HepG2 (cell line): ENCODE results near the gene SMURF2. TPM values are rescaled to one million over a fixed set of nuclear protein-coding genes. Genes with fewer than 3 reads are reported as not detected.
A peak's percentile ranks its signal among the peaks of the same experiment; 100 is the strongest.

Experiments
- ATAC-seq: fragments of 200-7000 bp; cut with Tn5 transposase; 3 replicates; pipeline ENCODE4 v1.9.1; 2020; ENCODE audit warnings: mild to moderate bottlenecking, moderate library complexity
- BruUV-seq: library from RNA; stranded (reverse); fragments of 400-500 nt; replicated peaks from 2 replicates; lab custom pipeline; 2021; lab: Mats Ljungman, UMichigan
- CTCF ChIA-PET: fragments of 300-600 bp; formaldehyde crosslinking; extraction: SDS; loops from one replicate; lab custom pipeline; 2021; ENCODE audit warnings: low total read pairs, inconsistent platforms, low intra/inter-chr PET ratio; lab: Yijun Ruan, JAX
- POLR2A ChIA-PET: fragments of 350-600 bp; sonication (Branson Sonifier 250); formaldehyde crosslinking; loops from one replicate; lab custom pipeline; 2020; ENCODE audit warnings: antibody characterized with exemption, inconsistent platforms; lab: Yijun Ruan, JAX
- DNase-seq: peaks from one replicate; pipeline ENCODE4 v3.0.0-alpha.2; 2015; ENCODE audit warnings: low spot score
- FAIRE-seq: peaks from 3 replicates; lab custom pipeline; 2011; peaks lifted over from hg19 to GRCh38; lab: Jason Lieb, UNC
- H2AFZ ChIP-seq: one replicate; pipeline ENCODE4 v1.6.1; 2011; ENCODE audit warnings: low read length, inconsistent platforms
- H3K27ac ChIP-seq: fragments of 300-600 bp; 3 replicates; pipeline ENCODE4 v1.8.0; 2011; ENCODE audit warnings: mixed run types, mild to moderate bottlenecking, mixed read lengths, low read length, inconsistent platforms; ENCODE audit not compliant: insufficient read depth; ENCODE audit errors: extremely low read length
- H3K27me3 ChIP-seq, 2 experiments: fragments of 200-600 bp in 1 of 2; 2 replicates in 1 of 2; 3 replicates in 1 of 2; pipeline versions ENCODE4 v1.6.0 to v1.8.0; 2011; ENCODE audit warnings: low read length in 2 of 2, mild to moderate bottlenecking in 2 of 2, moderate library complexity in 2 of 2, inconsistent platforms in 1 of 2; ENCODE audit not compliant: insufficient read depth in 2 of 2, control insufficient read depth in 1 of 2
- H3K36me3 ChIP-seq, 2 experiments: fragments of 200-600 bp in 1 of 2; replicated peaks in 1 of 2; 2 replicates in 1 of 2; 3 replicates in 1 of 2; pipeline versions ENCODE4 v1.5.1 to v1.8.0; 2011; ENCODE audit warnings: low read length in 2 of 2, inconsistent platforms in 1 of 2; ENCODE audit not compliant: insufficient read depth in 2 of 2, control insufficient read depth in 1 of 2
- H3K4me1 ChIP-seq: 2 replicates; pipeline ENCODE4 v1.5.1; 2012; ENCODE audit warnings: low read length, inconsistent platforms; ENCODE audit not compliant: insufficient read depth
- H3K4me2 ChIP-seq: 2 replicates; pipeline ENCODE4 v1.6.0; 2011; ENCODE audit warnings: low read depth, low read length, inconsistent platforms
- H3K4me3 ChIP-seq, 3 experiments: fragments of 200-600 bp in 1 of 3; sonication (generic), shearing (Covaris generic) in 1 of 3; replicated peaks in 1 of 3; 2 replicates each; pipeline ENCODE4 v1.5.1; 2011 to 2016; ENCODE audit warnings: low read length in 3 of 3, inconsistent platforms in 2 of 3, low read depth in 2 of 3, mild to moderate bottlenecking in 2 of 3, control low read depth in 1 of 3, mixed read lengths in 1 of 3; ENCODE audit not compliant: insufficient read depth in 1 of 3
- H3K79me2 ChIP-seq: one replicate; pipeline ENCODE4 v1.6.1; 2011; ENCODE audit warnings: low read length, inconsistent platforms; ENCODE audit not compliant: insufficient read depth
- H3K9ac ChIP-seq: 2 replicates; pipeline ENCODE4 v1.6.0; 2011; ENCODE audit warnings: mild to moderate bottlenecking, low read depth, low read length, inconsistent platforms; ENCODE audit not compliant: insufficient read depth
- H3K9me3 ChIP-seq: 2 replicates; pipeline ENCODE4 v1.5.1; 2012; ENCODE audit warnings: mild to moderate bottlenecking, low read length
- H4K20me1 ChIP-seq: 2 replicates; pipeline ENCODE4 v1.6.0; 2011; ENCODE audit warnings: inconsistent platforms, mild to moderate bottlenecking, low read length, moderate library complexity; ENCODE audit not compliant: insufficient read depth
- BORCS8-MEF2B ChIP-seq: sonication (generic); formaldehyde crosslinking; IDR thresholded peaks from 2 replicates; pipeline ENCODE4 v1.8.0; 2022; ENCODE audit warnings: mild to moderate bottlenecking, missing genetic modification reagents
- FOXA1 ChIP-seq, 2 experiments: fragments of 450-650 bp in 1 of 2; sonication (generic) in 1 of 2; formaldehyde crosslinking in 1 of 2; IDR thresholded peaks; 2 replicates each; pipeline versions ENCODE4 v1.4.0 to v1.6.1; 2016 to 2020; ENCODE audit warnings: missing genetic modification reagents in 1 of 2
- RFXAP ChIP-seq: sonication (generic); formaldehyde crosslinking; IDR thresholded peaks from 2 replicates; pipeline ENCODE4 v1.4.0; 2020; ENCODE audit warnings: missing genetic modification reagents, borderline replicate concordance
- SMARCE1 ChIP-seq: fragments of 450-650 bp; IDR thresholded peaks from 2 replicates; pipeline ENCODE4 v1.6.1; 2017; ENCODE audit warnings: borderline replicate concordance
- SOX5 ChIP-seq: IDR thresholded peaks from 2 replicates; pipeline ENCODE4 v1.6.1; 2016; ENCODE audit warnings: borderline replicate concordance
- ZNF773 ChIP-seq: sonication (generic); formaldehyde crosslinking; IDR thresholded peaks from 2 replicates; pipeline ENCODE4 v1.4.0; 2020; ENCODE audit warnings: missing genetic modification reagents, borderline replicate concordance
- whole genome bisulfite sequencing: methylation state at CpG from one replicate; pipeline ENCODE4 v1.1.6; 2017; ENCODE audit warnings: low lambda C conversion rate; 5-methylcytosine and 5-hydroxymethylcytosine counted together
- in situ Hi-C: cut with HindIII; loops from 2 replicates; pipeline ENCODE4 v1.10.0; 2017; ENCODE audit warnings: low pct_unique_long_range_greater_than_20kb; ENCODE audit not compliant: extremely low pct_ligation_motif_present
- intact Hi-C: fragments of 100-400 bp; cut with micrococcal nuclease; formaldehyde crosslinking; loops from one replicate; pipeline ENCODE4 v1.10.0; 2022; ENCODE audit not compliant: unreplicated experiment
- polyA plus RNA-seq, 8 experiments: library from polyadenylated mRNA; depleted of rRNA in 3 of 8; stranded (reverse) in 7 of 8; unstranded in 1 of 8; fragments of >200 nt; fragmentation: Illumina TruSeq in 4 of 8; extraction: Trizol in 4 of 8; gene quantifications; 2 replicates each; pipeline versions ENCODE4 v1.2.1 to v1.2.3, GENCODE V29; 2011 to 2016; ENCODE audit warnings: low read depth in 4 of 8, missing spikeins in 1 of 8, mixed read lengths in 1 of 8; ENCODE audit not compliant: insufficient read depth in 1 of 8
- total RNA-seq, 5 experiments: library from RNA; depleted of rRNA; stranded (reverse); fragments of >200 nt; fragmentation: Illumina TruSeq; extraction: Trizol; gene quantifications; 2 replicates each; pipeline ENCODE4 v1.2.3, GENCODE V29; 2016; ENCODE audit warnings: low read depth in 1 of 5
- TF ChIP-seq, protein P1 (sequence below): IDR thresholded peaks from 2 replicates; pipeline ENCODE4 v1.6.1; 2016; ENCODE audit warnings: missing biosample characterization, missing genetic modification reagents, low read depth
- TF ChIP-seq, protein P2 (sequence below): sonication (generic); formaldehyde crosslinking; IDR thresholded peaks from 2 replicates; pipeline ENCODE4 v1.4.0; 2020; ENCODE audit warnings: missing genetic modification reagents

The SMURF2 gene
- total and polyA plus RNA-seq, 2 of the 13 experiments (the other 11 are each of a cell fraction or from before 2014, with no cell fraction given): 14.9 to 24.3 TPM

DNA sequence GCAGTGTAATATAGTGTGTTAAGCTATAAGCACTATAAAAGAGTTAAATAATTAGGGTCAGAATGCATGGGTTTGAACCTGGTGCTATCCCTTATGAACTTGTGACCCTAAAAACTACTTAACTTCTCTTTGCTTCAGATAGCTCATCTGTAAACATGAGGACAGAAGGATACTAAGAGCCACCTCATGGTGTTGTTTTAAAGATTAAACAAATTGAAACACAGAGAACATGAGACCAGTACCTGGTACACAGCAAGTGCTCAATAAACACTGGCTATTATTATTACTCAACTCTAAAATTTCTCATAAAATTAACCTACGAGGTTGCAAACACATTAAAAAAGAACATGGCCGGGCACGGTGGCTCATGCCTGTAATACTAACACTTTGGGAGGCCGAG, 43.3 kb downstream of the SMURF2 start:
- no peaks in the 10 kb centered on the region for H3K27me3 ChIP-seq
- ChIA-PET CTCF (no interaction called here), POLR2A (no interaction called here)
- no peak for TF ChIP-seq SOX5 (CRISPR knock-in tag)
- TF ChIP-seq BORCS8-MEF2B (CRISPR knock-in tag): no peak
- no peak for TF ChIP-seq RFXAP
- no peak for TF ChIP-seq FOXA1 (IDR thresholded peaks at IDR 0.05)
- TF ChIP-seq FOXA1 (CRISPR knock-in tag; IDR thresholded peaks at IDR 0.05): 0 out of 2 replicates have a peak, but pooled peaks have one; percentile 13
- TF ChIP-seq SMARCE1: no peak
- TF ChIP-seq, protein P1, sequence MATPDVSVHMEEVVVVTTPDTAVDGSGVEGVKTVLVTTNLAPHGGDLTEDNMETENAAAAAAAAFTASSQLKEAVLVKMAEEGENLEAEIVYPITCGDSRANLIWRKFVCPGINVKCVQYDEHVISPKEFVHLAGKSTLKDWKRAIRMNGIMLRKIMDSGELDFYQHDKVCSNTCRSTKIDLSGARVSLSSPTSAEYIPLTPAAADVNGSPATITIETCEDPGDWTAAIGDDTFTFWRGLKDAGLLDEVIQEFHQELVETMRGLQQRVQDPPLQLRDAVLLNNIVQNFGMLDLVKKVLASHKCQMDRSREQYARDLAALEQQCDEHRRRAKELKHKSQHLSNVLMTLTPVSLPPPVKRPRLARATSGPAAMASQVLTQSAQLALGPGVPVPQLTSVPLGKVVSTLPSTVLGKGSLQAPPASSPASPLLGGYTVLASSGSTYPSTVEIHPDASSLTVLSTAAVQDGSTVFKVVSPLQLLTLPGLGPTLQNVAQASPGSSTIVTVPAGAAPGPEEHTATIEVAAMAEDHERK (CRISPR knock-in tag): no peak
- TF ChIP-seq, protein P2, sequence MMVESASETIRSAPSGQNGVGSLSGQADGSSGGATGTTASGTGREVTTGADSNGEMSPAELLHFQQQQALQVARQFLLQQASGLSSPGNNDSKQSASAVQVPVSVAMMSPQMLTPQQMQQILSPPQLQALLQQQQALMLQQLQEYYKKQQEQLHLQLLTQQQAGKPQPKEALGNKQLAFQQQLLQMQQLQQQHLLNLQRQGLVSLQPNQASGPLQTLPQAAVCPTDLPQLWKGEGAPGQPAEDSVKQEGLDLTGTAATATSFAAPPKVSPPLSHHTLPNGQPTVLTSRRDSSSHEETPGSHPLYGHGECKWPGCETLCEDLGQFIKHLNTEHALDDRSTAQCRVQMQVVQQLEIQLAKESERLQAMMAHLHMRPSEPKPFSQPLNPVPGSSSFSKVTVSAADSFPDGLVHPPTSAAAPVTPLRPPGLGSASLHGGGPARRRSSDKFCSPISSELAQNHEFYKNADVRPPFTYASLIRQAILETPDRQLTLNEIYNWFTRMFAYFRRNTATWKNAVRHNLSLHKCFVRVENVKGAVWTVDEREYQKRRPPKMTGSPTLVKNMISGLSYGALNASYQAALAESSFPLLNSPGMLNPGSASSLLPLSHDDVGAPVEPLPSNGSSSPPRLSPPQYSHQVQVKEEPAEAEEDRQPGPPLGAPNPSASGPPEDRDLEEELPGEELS: no peak
- TF ChIP-seq ZNF773 (CRISPR knock-in tag): no peak
- no peak overlapping the region for H3K4me2 ChIP-seq
- no peak overlapping the region for H3K27ac ChIP-seq
- in situ Hi-C loops (no loop called here), intact Hi-C loops (no loop called here)
- no peak overlapping the region for H2AFZ ChIP-seq
- H4K20me1 ChIP-seq: 0 out of 2 replicates have a peak, but pooled peaks cover 3% of the 10 kb centered on the region
- BruUV-seq: no TSS peak
- no peak overlapping the region for H3K9ac ChIP-seq
- no peaks in the 10 kb centered on the region for H3K9me3 ChIP-seq
- H3K4me1 ChIP-seq: peaks cover 28% of the 10 kb centered on the region
- 94% methylated on average over 4 of the region's 4 CpGs for WGBS
- FAIRE-seq: no peak
- H3K79me2 ChIP-seq: no peaks in the 10 kb centered on the region
- H3K4me3 ChIP-seq: no peak overlapping the region
- no peaks in the 10 kb centered on the region for H3K36me3 ChIP-seq
- no peak for DNase-seq
- ATAC-seq: no peak
